Activated T-cell treated with anti-CD3 and anti-CD28 coated beads, Interleukin-2, amount 50 U/mL, for 72 hours (primary cell): ENCODE results near the gene FAM83B. TPM values are rescaled to one million over a fixed set of nuclear protein-coding genes. Genes with fewer than 3 reads are reported as not detected.

Experiments
- ATAC-seq, 2 donors: fragments of 150-1000 bp; cut with Tn5 transposase; replicated peaks in 1 of 2; 2 replicates each; pipeline ENCODE4 v1.10.0; 2021; ENCODE audit warnings: moderate library complexity in 2 of 2, mild to moderate bottlenecking in 1 of 2
- DNase-seq, 2 donors: peaks; one replicate each; pipeline ENCODE4 v3.0.0; 2021 to 2022; ENCODE audit warnings: mixed read lengths in 1 of 2
- H3K27ac Mint-ChIP-seq: one replicate; pipeline ENCODE4 v1.8.0; 2022; ENCODE audit warnings: mild to moderate bottlenecking, moderate library complexity, mixed read lengths
- H3K27me3 Mint-ChIP-seq: one replicate; pipeline ENCODE4 v1.8.0; 2022; ENCODE audit warnings: low read depth, mixed read lengths
- H3K36me3 Mint-ChIP-seq, 2 donors: one replicate each; pipeline ENCODE4 v1.8.0; 2022; ENCODE audit warnings: mixed read lengths in 2 of 2, mild to moderate bottlenecking in 1 of 2; ENCODE audit not compliant: insufficient read depth in 2 of 2
- H3K4me1 Mint-ChIP-seq: one replicate; pipeline ENCODE4 v1.8.0; 2022; ENCODE audit warnings: low read depth, mixed read lengths
- H3K4me3 Mint-ChIP-seq, 2 donors: one replicate each; pipeline ENCODE4 v1.8.0; 2022; ENCODE audit warnings: mild to moderate bottlenecking in 2 of 2, mixed read lengths in 2 of 2, moderate library complexity in 2 of 2
- H3K9me3 Mint-ChIP-seq, 2 donors: one replicate each; pipeline ENCODE4 v1.8.0; 2022; ENCODE audit warnings: mixed read lengths in 2 of 2
- total RNA-seq, 2 donors: library from RNA; stranded (reverse); gene quantifications; one replicate each; pipeline ENCODE4 v1.2.3, GENCODE V29; 2022

Gene FAM83B
- total RNA-seq, 2 donors from 2014 or later: not detected

GRCh38 chr6:54891536-54891935 is 45.0 kb downstream of the FAM83B start:
- Mint-ChIP-seq H3K36me3 (no peaks in the 10 kb centered on the region), H3K27me3 (no peaks in the 10 kb centered on the region), H3K4me1 (no peaks in the 10 kb centered on the region), H3K4me3 (no peak overlapping the region), H3K9me3 (peaks cover 3 to 5% of the 10 kb centered on the region in 2 donors), H3K27ac (no peak overlapping the region)
- DNase-seq (no peak), ATAC-seq (no peak)

- H3K4me3 Mint-ChIP-seq: no peak overlapping the region
- DNase-seq (no peak), ATAC-seq (no peak)
- no peaks in the 10 kb centered on the region for H3K36me3 Mint-ChIP-seq
- H3K27me3 Mint-ChIP-seq: no peaks in the 10 kb centered on the region
- H3K27ac Mint-ChIP-seq: no peak overlapping the region
- peaks cover 3 to 6% of the 10 kb centered on the region in 2 donors for H3K9me3 Mint-ChIP-seq
- no peaks in the 10 kb centered on the region for H3K4me1 Mint-ChIP-seq
Measured at GRCh38 chr6:54892831-54893230, 46.3 kb downstream of the FAM83B start.

- Mint-ChIP-seq H3K27me3 (no peaks in the 10 kb centered on the region), H3K9me3 (peaks cover 3 to 6% of the 10 kb centered on the region in 2 donors), H3K36me3 (no peaks in the 10 kb centered on the region), H3K27ac (no peak overlapping the region), H3K4me1 (no peaks in the 10 kb centered on the region), H3K4me3 (no peak overlapping the region)
- ATAC-seq: no peak
- DNase-seq: no peak
Measured at GRCh38 chr6:54893818-54894217, 47.2 kb downstream of the FAM83B start.

GRCh38 chr6:54896302-54896701 is 49.7 kb downstream of the FAM83B start:
- Mint-ChIP-seq H3K27me3 (no peaks in the 10 kb centered on the region), H3K4me3 (no peak overlapping the region), H3K36me3 (no peaks in the 10 kb centered on the region), H3K4me1 (no peaks in the 10 kb centered on the region), H3K27ac (no peak overlapping the region), H3K9me3 (peaks cover under 1 to 4% of the 10 kb centered on the region in 2 donors)
- ATAC-seq (no peak), DNase-seq (no peak)

GRCh38 chr6:54897462-54898189 is 51.1 kb downstream of the FAM83B start:
- no peaks in the 10 kb centered on the region for H3K4me1 Mint-ChIP-seq
- peaks cover 0 to 1% of the 10 kb centered on the region in 2 donors for H3K9me3 Mint-ChIP-seq
- no peak overlapping the region for H3K27ac Mint-ChIP-seq
- ATAC-seq (no peak), DNase-seq (no peak)
- H3K36me3 Mint-ChIP-seq: no peaks in the 10 kb centered on the region
- no peak overlapping the region for H3K4me3 Mint-ChIP-seq
- H3K27me3 Mint-ChIP-seq: no peaks in the 10 kb centered on the region

GRCh38 chr6:54898767-54899166 is 52.2 kb downstream of the FAM83B start:
- ATAC-seq (no peak), DNase-seq (no peak)
- H3K9me3 Mint-ChIP-seq: peaks cover 0 to 1% of the 10 kb centered on the region in 2 donors
- no peaks in the 10 kb centered on the region for H3K36me3 Mint-ChIP-seq
- H3K27me3 Mint-ChIP-seq: no peaks in the 10 kb centered on the region
- no peak overlapping the region for H3K27ac Mint-ChIP-seq
- H3K4me3 Mint-ChIP-seq: no peak overlapping the region
- H3K4me1 Mint-ChIP-seq: no peaks in the 10 kb centered on the region

- peaks cover under 1 to 1% of the 10 kb centered on the region in 2 donors for H3K9me3 Mint-ChIP-seq
- no peaks in the 10 kb centered on the region for H3K36me3 Mint-ChIP-seq
- no peaks in the 10 kb centered on the region for H3K4me1 Mint-ChIP-seq
- H3K27me3 Mint-ChIP-seq: no peaks in the 10 kb centered on the region
- ATAC-seq: no peak
- H3K27ac Mint-ChIP-seq: no peak overlapping the region
- no peak overlapping the region for H3K4me3 Mint-ChIP-seq
- DNase-seq: no peak
Measured at GRCh38 chr6:54899442-54899841, 52.9 kb downstream of the FAM83B start.

- H3K27me3 Mint-ChIP-seq: no peaks in the 10 kb centered on the region
- no peak overlapping the region for H3K4me3 Mint-ChIP-seq
- DNase-seq (no peak), ATAC-seq (no peak)
- peaks cover 3% of the 10 kb centered on the region in 2 donors for H3K9me3 Mint-ChIP-seq
- no peak overlapping the region for H3K27ac Mint-ChIP-seq
- no peaks in the 10 kb centered on the region for H3K36me3 Mint-ChIP-seq
- H3K4me1 Mint-ChIP-seq: no peaks in the 10 kb centered on the region
Measured at GRCh38 chr6:54899986-54900385, 53.4 kb downstream of the FAM83B start.

GRCh38 chr6:54900666-54901065 is 54.1 kb downstream of the FAM83B start:
- Mint-ChIP-seq H3K4me1 (no peaks in the 10 kb centered on the region), H3K9me3 (peaks cover 3% of the 10 kb centered on the region in 2 donors), H3K27ac (no peak overlapping the region), H3K36me3 (no peaks in the 10 kb centered on the region), H3K27me3 (no peaks in the 10 kb centered on the region), H3K4me3 (no peak overlapping the region)
- no peak for ATAC-seq
- DNase-seq: no peak

- no peaks in the 10 kb centered on the region for H3K36me3 Mint-ChIP-seq
- H3K4me1 Mint-ChIP-seq: no peaks in the 10 kb centered on the region
- no peaks in the 10 kb centered on the region for H3K27me3 Mint-ChIP-seq
- no peak overlapping the region for H3K27ac Mint-ChIP-seq
- peaks cover 2 to 3% of the 10 kb centered on the region in 2 donors for H3K9me3 Mint-ChIP-seq
- H3K4me3 Mint-ChIP-seq: no peak overlapping the region
- no peak for ATAC-seq
- no peak for DNase-seq
Measured at GRCh38 chr6:54903884-54904283, 57.3 kb downstream of the FAM83B start.

GRCh38 chr6:54907355-54907754 is 60.8 kb downstream of the FAM83B start:
- no peak for ATAC-seq
- Mint-ChIP-seq H3K36me3 (no peaks in the 10 kb centered on the region), H3K4me3 (no peak overlapping the region), H3K4me1 (no peaks in the 10 kb centered on the region), H3K9me3 (peaks cover 2 to 3% of the 10 kb centered on the region in 2 donors), H3K27me3 (no peaks in the 10 kb centered on the region), H3K27ac (no peak overlapping the region)
- no peak for DNase-seq

- no peaks in the 10 kb centered on the region for H3K4me1 Mint-ChIP-seq
Measured at GRCh38 chr6:54909184-54909583, 62.6 kb downstream of the FAM83B start.

GRCh38 chr6:54910431-54910884 is 63.9 kb downstream of the FAM83B start:
- Mint-ChIP-seq H3K27ac (no peak overlapping the region), H3K36me3 (no peaks in the 10 kb centered on the region), H3K4me1 (no peaks in the 10 kb centered on the region), H3K27me3 (no peaks in the 10 kb centered on the region), H3K9me3 (peaks cover 0 to 2% of the 10 kb centered on the region in 2 donors), H3K4me3 (no peak overlapping the region)
- DNase-seq (no peak), ATAC-seq (no peak)

More at GRCh38 chr6:54909184-54909583, 62.6 kb downstream of the FAM83B start:
- Mint-ChIP-seq H3K27ac (no peak overlapping the region), H3K36me3 (no peaks in the 10 kb centered on the region), H3K4me3 (no peak overlapping the region), H3K27me3 (no peaks in the 10 kb centered on the region), H3K9me3 (peaks cover 2 to 3% of the 10 kb centered on the region in 2 donors)
- ATAC-seq: no peak
- no peak for DNase-seq

GRCh38 chr6:54910921-54911320 is 64.3 kb downstream of the FAM83B start:
- Mint-ChIP-seq H3K4me3 (no peak overlapping the region), H3K9me3 (peaks cover 2 to 3% of the 10 kb centered on the region in 2 donors), H3K27ac (no peak overlapping the region), H3K27me3 (no peaks in the 10 kb centered on the region), H3K36me3 (no peaks in the 10 kb centered on the region), H3K4me1 (no peaks in the 10 kb centered on the region)
- DNase-seq: no peak
- no peak for ATAC-seq
